Heart left ventricle (tissue), 13 donors: ENCODE results near the gene ELOVL2.

ENCODE experiments used
- CTCF ChIP-seq, 12 donors: fragments of 200-600 bp; sonication (generic) in 4 of 12; IDR thresholded peaks; one replicate each; pipeline versions ENCODE4 v1.5.0 to v1.8.0; 2018 to 2022; ENCODE audit warnings: antibody characterized with exemption in 12 of 12, mild to moderate bottlenecking in 5 of 12
- POLR2A ChIP-seq, 2 donors: fragments of 450-650 bp; IDR thresholded peaks; one replicate each; pipeline ENCODE4 v1.6.1; 2017; ENCODE audit warnings: antibody characterized with exemption in 2 of 2, mild to moderate bottlenecking in 2 of 2, moderate library complexity in 2 of 2
- donor health status: ischemic (EF 13 %, LVEDD 7.1; RV severe dilation, severe dysfunction).
- donor health status: DM: no; HTN: yes; CAD: no.
- donor health status: DM: no; HTN: no; CAD: no.
- donor health status: ischemic (EF 25% LVEDD 6.9; RV normal size, moderate dysfunction).
- donor health status: ischemic (EF 25% LVEDD 5.7; RV mildly dilated, moderate dysfunction).
- donor health status: ischemic (EF 35%, LVEDD 5.7; RV mildly dilated, moderate dysfunction).
- donor health status: nonischemic (EF 11% LVEDD 7.7; RV severe dilation, severe dysfunction).
- donor health status: DM: yes; HTN: yes; CAD: no.
- donor health status: PGD.
- donor health status: ischemic (EF 29% LVEDD 5.4; RV normal size, mild dysfunction).
- donor health status: nonischemic (EF 23%, LVEDD 6.1; RV moderate dilation, normal function).

GRCh38 chr6:11042025-11042749 lies 1.9 kb downstream of the ELOVL2 start:
- no peak for TF ChIP-seq CTCF (IDR thresholded peaks at IDR 0.05)
- TF ChIP-seq POLR2A (IDR thresholded peaks at IDR 0.05) = no peak
